Measurements from ENCODE around the gene PCDHB9.
"Not testable (repeated sequence)": the region's sequence is repeated elsewhere in the genome, so short reads cannot be mapped to it uniquely, and the experiment has no call there.

Gene PCDHB9

DNA sequence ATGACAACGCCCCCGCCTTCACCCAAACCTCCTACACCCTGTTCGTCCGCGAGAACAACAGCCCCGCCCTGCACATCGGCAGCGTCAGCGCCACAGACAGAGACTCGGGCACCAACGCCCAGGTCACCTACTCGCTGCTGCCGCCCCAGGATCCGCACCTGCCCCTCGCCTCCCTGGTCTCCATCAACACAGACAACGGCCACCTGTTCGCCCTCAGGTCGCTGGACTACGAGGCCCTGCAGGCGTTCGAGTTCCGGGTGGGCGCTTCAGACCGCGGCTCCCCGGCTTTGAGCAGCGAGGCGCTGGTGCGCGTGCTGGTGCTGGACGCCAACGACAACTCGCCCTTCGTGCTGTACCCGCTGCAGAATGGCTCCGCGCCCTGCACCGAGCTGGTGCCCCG is 7.6 kb upstream of the PCDHB9 start:
- not testable (repeated sequence) for H3K36me3 Mint-ChIP-seq, H3K4me1 Mint-ChIP-seq, H3K4me3 Mint-ChIP-seq, H3K27ac Mint-ChIP-seq
- peaks cover 16% of the 10 kb centered on the region for H3K9me3 Mint-ChIP-seq
- H3K27me3 Mint-ChIP-seq = peaks cover 30% of the 10 kb centered on the region

GRCh38 chr5:141179876-141180275 is 7.1 kb upstream of the PCDHB9 start:
- H3K27me3 Mint-ChIP-seq = peaks cover 34% of the 10 kb centered on the region
- H3K27ac Mint-ChIP-seq = not testable (repeated sequence)

DNA sequence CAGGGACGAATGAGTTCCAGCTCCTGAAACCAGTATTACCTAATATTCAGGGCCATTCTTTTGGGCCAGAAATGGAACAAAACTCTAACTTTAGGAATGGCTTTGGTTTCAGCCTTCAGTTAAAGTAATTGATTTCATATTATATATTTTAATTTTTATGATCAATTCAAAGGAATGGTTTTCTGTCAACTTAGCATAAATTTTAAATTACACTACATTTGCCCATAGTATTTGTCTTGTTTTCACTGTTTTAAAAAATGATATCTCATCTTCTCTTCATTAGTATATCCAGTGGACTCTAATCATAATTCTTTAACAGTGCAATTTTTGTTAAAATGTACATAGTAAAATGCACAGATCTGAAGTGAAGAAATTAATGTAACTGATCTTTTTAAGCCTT is 6.6 kb upstream of the PCDHB9 start:
- Mint-ChIP-seq H3K27me3 (peaks cover 37% of the 10 kb centered on the region), H3K4me3 (no peak overlapping the region), H3K9me3 (peaks cover 25% of the 10 kb centered on the region), H3K27ac (no peak overlapping the region), H3K36me3 (peaks cover 7% of the 10 kb centered on the region), H3K4me1 (no peaks in the 10 kb centered on the region)

More at GRCh38 chr5:141179876-141180275, 7.1 kb upstream of the PCDHB9 start:
- not testable (repeated sequence) for H3K4me1 Mint-ChIP-seq, H3K36me3 Mint-ChIP-seq, H3K4me3 Mint-ChIP-seq
- peaks cover 20% of the 10 kb centered on the region for H3K9me3 Mint-ChIP-seq

DNA sequence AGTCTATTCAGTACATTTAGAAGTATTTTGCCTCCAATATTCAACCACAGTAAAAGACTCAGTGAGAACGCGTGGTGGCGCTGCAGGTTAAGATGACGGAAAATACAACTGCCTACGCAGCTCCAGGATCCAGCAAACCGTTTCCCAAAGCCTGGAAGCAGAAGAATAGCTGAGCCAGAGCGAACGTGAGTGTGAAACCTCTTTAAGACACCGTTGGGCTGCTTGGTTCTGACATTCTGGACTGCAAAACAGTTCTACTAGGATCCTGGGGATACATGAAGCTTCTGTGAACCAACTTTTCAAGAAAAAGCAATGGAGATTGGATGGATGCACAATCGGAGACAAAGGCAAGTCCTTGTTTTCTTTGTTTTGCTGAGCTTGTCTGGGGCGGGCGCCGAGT is 4.7 kb upstream of the PCDHB9 start, which contains the start of gene PCDHB16:
Gene PCDHB16, plus strand, starts transcription at position 140 of the 400 bp plus-strand sequence. Its CDS starts 173 bp downstream, at position 313.
- Mint-ChIP-seq H3K9me3 (peaks cover 31% of the 10 kb centered on the region), H3K27me3 (peaks cover 46% of the 10 kb centered on the region), H3K4me3 (no peak within 1 kb of the TSS), H3K4me1 (peaks cover 7% of the 10 kb centered on the region), H3K27ac (no peak within 1 kb of the TSS), H3K36me3 (peaks cover 10% of the 10 kb centered on the region)

- H3K36me3 Mint-ChIP-seq = peaks cover 15% of the 10 kb centered on the region
- H3K27ac Mint-ChIP-seq, H3K4me1 Mint-ChIP-seq, H3K4me3 Mint-ChIP-seq: not testable (repeated sequence)
- peaks cover 39% of the 10 kb centered on the region for H3K9me3 Mint-ChIP-seq
- peaks cover 52% of the 10 kb centered on the region for H3K27me3 Mint-ChIP-seq
Observed at GRCh38 chr5:141184117-141184855, 2.7 kb upstream of the PCDHB9 start.

DNA sequence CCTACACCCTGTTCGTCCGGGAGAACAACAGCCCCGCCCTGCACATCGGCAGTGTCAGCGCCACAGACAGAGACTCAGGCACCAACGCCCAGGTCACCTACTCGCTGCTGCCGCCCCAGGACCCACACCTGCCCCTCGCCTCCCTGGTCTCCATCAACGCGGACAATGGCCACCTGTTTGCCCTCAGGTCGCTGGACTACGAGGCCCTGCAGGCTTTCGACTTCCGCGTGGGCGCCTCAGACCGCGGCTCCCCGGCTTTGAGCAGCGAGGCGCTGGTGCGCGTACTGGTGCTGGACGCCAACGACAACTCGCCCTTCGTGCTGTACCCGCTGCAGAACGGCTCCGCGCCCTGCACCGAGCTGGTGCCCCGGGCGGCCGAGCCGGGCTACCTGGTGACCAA is 1.7 kb downstream of the PCDHB9 start:
- H3K4me3 Mint-ChIP-seq, H3K4me1 Mint-ChIP-seq, H3K27ac Mint-ChIP-seq: not testable (repeated sequence)
- H3K27me3 Mint-ChIP-seq = peaks cover 50% of the 10 kb centered on the region
- H3K9me3 Mint-ChIP-seq = peaks cover 23% of the 10 kb centered on the region
- H3K36me3 Mint-ChIP-seq = peaks cover 13% of the 10 kb centered on the region

DNA sequence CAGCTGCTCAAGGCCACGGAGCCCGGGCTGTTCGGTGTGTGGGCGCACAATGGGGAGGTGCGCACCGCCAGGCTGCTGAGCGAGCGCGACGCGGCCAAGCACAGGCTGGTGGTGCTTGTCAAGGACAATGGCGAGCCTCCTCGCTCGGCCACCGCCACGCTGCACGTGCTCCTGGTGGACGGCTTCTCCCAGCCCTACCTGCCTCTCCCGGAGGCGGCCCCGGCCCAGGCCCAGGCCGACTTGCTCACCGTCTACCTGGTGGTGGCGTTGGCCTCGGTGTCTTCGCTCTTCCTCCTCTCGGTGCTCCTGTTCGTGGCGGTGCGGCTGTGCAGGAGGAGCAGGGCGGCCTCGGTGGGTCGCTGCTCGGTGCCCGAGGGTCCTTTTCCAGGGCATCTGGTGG is 2.2 kb downstream of the PCDHB9 start:
- H3K27ac Mint-ChIP-seq, H3K4me3 Mint-ChIP-seq, H3K4me1 Mint-ChIP-seq: not testable (repeated sequence)
- Mint-ChIP-seq H3K36me3 (peaks cover 13% of the 10 kb centered on the region), H3K9me3 (peaks cover 23% of the 10 kb centered on the region), H3K27me3 (peaks cover 51% of the 10 kb centered on the region)

GRCh38 chr5:141192110-141192725 is 5.3 kb downstream of the PCDHB9 start, which contains the start of gene PCDHB10:
TSS of gene PCDHB10 (plus strand) at chr5:141192353. CDS start at chr5:141192553, 200 bp downstream.
- Mint-ChIP-seq H3K9me3 (peaks cover 13% of the 10 kb centered on the region), H3K4me1 (peaks cover under 1% of the 10 kb centered on the region), H3K36me3 (peaks cover 15% of the 10 kb centered on the region), H3K4me3 (no peak within 1 kb of the TSS), H3K27me3 (peaks cover 43% of the 10 kb centered on the region), H3K27ac (no peak within 1 kb of the TSS)

- Mint-ChIP-seq H3K36me3 (peaks cover 15% of the 10 kb centered on the region), H3K9me3 (peaks cover 20% of the 10 kb centered on the region), H3K27me3 (peaks cover 48% of the 10 kb centered on the region)
- H3K4me3 Mint-ChIP-seq, H3K27ac Mint-ChIP-seq, H3K4me1 Mint-ChIP-seq: not testable (repeated sequence)
Observed at GRCh38 chr5:141194332-141194731, 7.4 kb downstream of the PCDHB9 start.

DNA sequence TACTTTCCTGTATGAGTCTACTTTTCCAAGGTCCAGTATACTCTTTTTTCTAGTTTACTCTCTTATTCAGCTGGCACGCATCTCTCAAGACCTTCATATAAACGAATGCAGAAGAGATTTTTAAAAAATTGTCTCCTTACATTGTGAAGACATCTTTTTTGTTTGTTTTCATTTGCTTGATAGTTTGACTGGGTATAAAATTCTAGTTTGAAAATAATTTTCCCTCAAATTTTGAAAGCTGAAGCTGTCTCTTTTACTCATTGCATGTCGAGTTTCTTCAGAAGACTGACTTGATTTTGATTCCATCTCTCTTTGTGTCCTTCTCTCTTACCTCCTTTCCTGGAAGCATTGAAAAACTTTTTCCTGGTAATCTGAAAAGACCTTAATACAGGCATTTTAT is 9.4 kb downstream of the PCDHB9 start:
- no peak overlapping the region for H3K4me3 Mint-ChIP-seq
- H3K9me3 Mint-ChIP-seq = peaks cover 20% of the 10 kb centered on the region
- H3K27ac Mint-ChIP-seq = no peak overlapping the region
- peaks cover 17% of the 10 kb centered on the region for H3K36me3 Mint-ChIP-seq
- peaks cover 50% of the 10 kb centered on the region for H3K27me3 Mint-ChIP-seq
- no peaks in the 10 kb centered on the region for H3K4me1 Mint-ChIP-seq

DNA sequence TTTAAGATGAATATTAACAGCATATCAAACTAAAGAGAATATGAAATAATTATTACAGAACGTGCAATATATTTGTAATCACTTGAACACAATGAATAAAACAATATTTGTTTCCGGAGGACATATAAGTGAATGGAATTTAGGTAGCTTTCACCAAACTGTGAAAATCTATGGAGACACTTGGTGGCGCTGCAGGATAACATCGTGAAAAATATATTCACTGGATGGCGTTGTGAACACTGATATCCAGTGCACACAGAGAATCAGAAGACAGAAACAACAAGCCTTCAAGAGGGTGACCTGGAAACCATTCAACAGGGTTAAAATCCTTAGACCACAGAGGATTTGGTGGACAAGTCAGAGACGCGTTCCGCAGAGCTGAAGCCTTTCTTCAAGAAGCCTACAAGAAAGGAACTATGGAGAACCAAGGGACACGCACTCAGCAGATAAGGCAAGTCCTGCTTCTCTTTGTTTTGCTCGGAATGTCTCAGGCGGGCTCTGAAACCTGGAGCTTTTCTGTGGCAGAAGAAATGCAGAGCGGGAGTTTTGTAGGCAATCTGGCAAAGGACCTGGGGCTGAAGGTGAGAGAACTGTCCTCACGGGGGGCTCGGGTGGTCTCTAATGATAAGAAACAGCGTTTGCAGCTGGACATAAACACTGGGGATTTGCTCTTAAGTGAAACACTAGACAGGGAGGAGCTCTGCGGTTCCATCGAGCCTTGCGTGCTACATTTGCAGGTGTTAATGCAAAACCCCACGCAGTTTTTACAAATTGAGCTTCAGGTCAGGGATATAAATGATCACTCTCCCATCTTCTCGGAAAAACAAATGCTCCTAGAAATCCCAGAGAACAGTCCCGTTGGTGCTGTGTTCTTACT is 12.6 kb downstream of the PCDHB9 start, which contains the start of gene PCDHB11:
Gene PCDHB11, plus strand, starts transcription at position 269 of the 877 bp plus-strand sequence. Its CDS starts 148 bp downstream, at position 417.
- Mint-ChIP-seq H3K9me3 (peaks cover 20% of the 10 kb centered on the region), H3K27me3 (peaks cover 41% of the 10 kb centered on the region), H3K36me3 (peaks cover 13% of the 10 kb centered on the region), H3K27ac (no peak within 1 kb of the TSS), H3K4me1 (no peaks in the 10 kb centered on the region), H3K4me3 (no peak within 1 kb of the TSS)

DNA sequence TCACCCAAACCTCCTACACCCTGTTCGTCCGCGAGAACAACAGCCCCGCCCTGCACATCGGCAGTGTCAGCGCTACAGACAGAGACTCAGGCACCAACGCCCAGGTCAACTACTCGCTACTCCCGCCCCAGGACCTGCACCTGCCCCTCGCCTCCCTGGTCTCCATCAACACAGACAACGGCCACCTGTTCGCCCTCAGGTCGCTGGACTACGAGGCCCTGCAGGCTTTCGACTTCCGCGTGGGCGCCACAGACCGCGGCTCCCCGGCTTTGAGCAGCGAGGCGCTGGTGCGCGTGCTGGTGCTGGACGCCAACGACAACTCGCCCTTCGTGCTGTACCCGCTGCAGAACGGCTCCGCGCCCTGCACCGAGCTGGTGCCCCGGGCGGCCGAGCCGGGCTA is 14.2 kb downstream of the PCDHB9 start:
- not testable (repeated sequence) for H3K36me3 Mint-ChIP-seq, H3K4me1 Mint-ChIP-seq, H3K4me3 Mint-ChIP-seq, H3K27ac Mint-ChIP-seq
- Mint-ChIP-seq H3K9me3 (peaks cover 16% of the 10 kb centered on the region), H3K27me3 (peaks cover 45% of the 10 kb centered on the region)

GRCh38 chr5:141201646-141202045 is 14.7 kb downstream of the PCDHB9 start:
- not testable (repeated sequence) for H3K36me3 Mint-ChIP-seq, H3K27ac Mint-ChIP-seq, H3K4me3 Mint-ChIP-seq, H3K4me1 Mint-ChIP-seq
- Mint-ChIP-seq H3K27me3 (peaks cover 46% of the 10 kb centered on the region), H3K9me3 (peaks cover 16% of the 10 kb centered on the region)

- Mint-ChIP-seq H3K4me1 (no peaks in the 10 kb centered on the region), H3K27me3 (peaks cover 55% of the 10 kb centered on the region), H3K36me3 (no peaks in the 10 kb centered on the region), H3K27ac (no peak within 1 kb of the TSS), H3K9me3 (peaks cover 5% of the 10 kb centered on the region), H3K4me3 (peak within 1 kb of the TSS; percentile 15)
Observed at GRCh38 chr5:141208478-141208877, 21.5 kb downstream of the PCDHB9 start, which contains the start of gene PCDHB12. TSS of gene PCDHB12 (plus strand) at chr5:141208719. CDS start at chr5:141208908, 189 bp downstream.

DNA sequence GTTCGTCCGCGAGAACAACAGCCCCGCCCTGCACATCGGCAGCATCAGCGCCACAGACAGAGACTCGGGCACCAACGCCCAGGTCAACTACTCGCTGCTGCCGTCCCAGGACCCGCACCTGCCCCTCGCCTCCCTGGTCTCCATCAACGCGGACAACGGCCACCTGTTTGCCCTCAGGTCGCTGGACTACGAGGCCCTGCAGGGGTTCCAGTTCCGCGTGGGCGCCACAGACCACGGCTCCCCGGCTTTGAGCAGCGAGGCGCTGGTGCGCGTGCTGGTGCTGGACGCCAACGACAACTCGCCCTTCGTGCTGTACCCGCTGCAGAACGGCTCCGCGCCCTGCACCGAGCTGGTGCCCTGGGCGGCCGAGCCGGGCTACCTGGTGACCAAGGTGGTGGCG is 23.3 kb downstream of the PCDHB9 start:
- H3K9me3 Mint-ChIP-seq = not testable (repeated sequence)

More for the DNA sequence above, 23.3 kb downstream of the PCDHB9 start:
- not testable (repeated sequence) for H3K4me3 Mint-ChIP-seq, H3K4me1 Mint-ChIP-seq, H3K36me3 Mint-ChIP-seq, H3K27ac Mint-ChIP-seq
- peaks cover 58% of the 10 kb centered on the region for H3K27me3 Mint-ChIP-seq

All from activated naive CD4-positive, alpha-beta T cell treated with anti-CD3 and anti-CD28 coated beads, Interleukin-2, amount 50 U/mL, for 24 hours (primary cell).